Mesenchymal stem cell (in vitro differentiated cells and primary cell): ENCODE measurements around the gene DKKL1.

Source experiments
- DNase-seq: peaks from one replicate; pipeline ENCODE4 v3.0.0-alpha.2; 2013
- H2AFZ ChIP-seq: one replicate; pipeline ENCODE4 v1.6.1; 2013; ENCODE audit warnings: low read depth, mild to moderate bottlenecking, control low read depth, inconsistent platforms, low read length, moderate library complexity
- H2AK5ac ChIP-seq: 2 replicates; pipeline ENCODE4 v1.6.1; 2013; ENCODE audit warnings: low read length, moderate library complexity, mild to moderate bottlenecking, inconsistent platforms; ENCODE audit not compliant: severe bottlenecking
- H2BK120ac ChIP-seq: one replicate; pipeline ENCODE4 v1.6.1; 2013; ENCODE audit warnings: low read depth, mild to moderate bottlenecking, inconsistent platforms, low read length, moderate library complexity
- H2BK12ac ChIP-seq, 2 experiments: one replicate each; pipeline ENCODE4 v1.6.1; 2013; ENCODE audit warnings: inconsistent platforms in 2 of 2, low read length in 2 of 2, mild to moderate bottlenecking in 2 of 2, moderate library complexity in 2 of 2, control low read depth in 1 of 2
- H2BK15ac ChIP-seq: one replicate; pipeline ENCODE4 v1.6.1; 2013; ENCODE audit warnings: mild to moderate bottlenecking, low read depth, inconsistent platforms; ENCODE audit not compliant: poor library complexity, severe bottlenecking
- H2BK5ac ChIP-seq: 2 replicates; pipeline ENCODE4 v1.6.1; 2013; ENCODE audit warnings: low read depth, mild to moderate bottlenecking, low read length, control low read depth, inconsistent platforms; ENCODE audit not compliant: poor library complexity, severe bottlenecking
- H3K14ac ChIP-seq, 2 experiments: one replicate each; pipeline ENCODE4 v1.6.1; 2013; ENCODE audit warnings: inconsistent platforms in 2 of 2, low read length in 2 of 2, control low read depth in 1 of 2, mild to moderate bottlenecking in 1 of 2, moderate library complexity in 1 of 2
- H3K18ac ChIP-seq, 2 experiments: one replicate each; pipeline ENCODE4 v1.6.1; 2013; ENCODE audit warnings: inconsistent platforms in 2 of 2, low read length in 2 of 2, control low read depth in 1 of 2, low read depth in 1 of 2, mild to moderate bottlenecking in 1 of 2
- H3K23ac ChIP-seq, 2 experiments: one replicate each; pipeline ENCODE4 v1.6.1; 2013; ENCODE audit warnings: inconsistent platforms in 2 of 2, low read length in 2 of 2, mild to moderate bottlenecking in 2 of 2, moderate library complexity in 2 of 2, control low read depth in 1 of 2
- H3K27ac ChIP-seq: 2 replicates; pipeline ENCODE4 v1.5.1; 2013; ENCODE audit warnings: mild to moderate bottlenecking, moderate library complexity, low read length, control low read depth, inconsistent platforms; ENCODE audit not compliant: poor library complexity, severe bottlenecking
- H3K27me3 ChIP-seq, 2 experiments: 2 replicates each; pipeline versions ENCODE4 v1.6.1 to v1.7.0; 2013; ENCODE audit warnings: low read length in 2 of 2, mild to moderate bottlenecking in 2 of 2, moderate library complexity in 2 of 2, control low read depth in 1 of 2, inconsistent platforms in 1 of 2; ENCODE audit not compliant: control insufficient read depth in 1 of 2, insufficient read depth in 1 of 2
- H3K36me3 ChIP-seq, 2 experiments: 2 replicates each; pipeline versions ENCODE4 v1.6.1 to v1.7.0; 2013; ENCODE audit warnings: low read length in 2 of 2, control low read depth in 1 of 2, inconsistent platforms in 1 of 2, low read depth in 1 of 2, mild to moderate bottlenecking in 1 of 2; ENCODE audit not compliant: insufficient read depth in 2 of 2, control insufficient read depth in 1 of 2
- H3K4ac ChIP-seq, 2 experiments: one replicate each; pipeline ENCODE4 v1.6.1; 2013; ENCODE audit warnings: inconsistent platforms in 2 of 2, low read length in 2 of 2, mild to moderate bottlenecking in 2 of 2, moderate library complexity in 2 of 2, control low read depth in 1 of 2, low read depth in 1 of 2
- H3K4me1 ChIP-seq: 2 replicates; pipeline ENCODE4 v1.6.1; 2013; ENCODE audit warnings: low read depth, low read length, control low read depth; ENCODE audit not compliant: control insufficient read depth, insufficient read depth
- H3K4me2 ChIP-seq: 2 replicates; pipeline ENCODE4 v1.6.1; 2013; ENCODE audit warnings: low read length, mild to moderate bottlenecking, inconsistent platforms; ENCODE audit not compliant: poor library complexity, severe bottlenecking
- H3K4me3 ChIP-seq, 2 experiments: 2 replicates each; pipeline versions ENCODE4 v1.5.1 to v1.7.0; 2013; ENCODE audit warnings: low read length in 2 of 2, mild to moderate bottlenecking in 2 of 2, control low read depth in 1 of 2, low read depth in 1 of 2; ENCODE audit not compliant: insufficient read depth in 1 of 2
- H3K79me1 ChIP-seq: replicated peaks from 2 replicates; pipeline ENCODE4 v1.6.1; 2013; ENCODE audit warnings: mild to moderate bottlenecking, control low read depth, low read length, inconsistent platforms; ENCODE audit not compliant: poor library complexity, severe bottlenecking
- H3K9ac ChIP-seq: 2 replicates; pipeline ENCODE4 v1.7.0; 2013; ENCODE audit warnings: mild to moderate bottlenecking, low read length, moderate library complexity
- H3K9me3 ChIP-seq: 2 replicates; pipeline ENCODE4 v1.7.0; 2013; ENCODE audit warnings: mild to moderate bottlenecking, low read length; ENCODE audit not compliant: control insufficient read depth
- H4K8ac ChIP-seq: one replicate; pipeline ENCODE4 v1.6.1; 2013; ENCODE audit warnings: inconsistent platforms, mild to moderate bottlenecking, low read length, moderate library complexity
- H4K91ac ChIP-seq: one replicate; pipeline ENCODE4 v1.6.1; 2013; ENCODE audit warnings: mild to moderate bottlenecking, low read length, inconsistent platforms
- WGBS: methylation state at CpG from one replicate; pipeline ENCODE4 v1.1.7; 2013; ENCODE audit warnings: mixed read lengths; 5-methylcytosine and 5-hydroxymethylcytosine counted together

The DKKL1 gene

DNA sequence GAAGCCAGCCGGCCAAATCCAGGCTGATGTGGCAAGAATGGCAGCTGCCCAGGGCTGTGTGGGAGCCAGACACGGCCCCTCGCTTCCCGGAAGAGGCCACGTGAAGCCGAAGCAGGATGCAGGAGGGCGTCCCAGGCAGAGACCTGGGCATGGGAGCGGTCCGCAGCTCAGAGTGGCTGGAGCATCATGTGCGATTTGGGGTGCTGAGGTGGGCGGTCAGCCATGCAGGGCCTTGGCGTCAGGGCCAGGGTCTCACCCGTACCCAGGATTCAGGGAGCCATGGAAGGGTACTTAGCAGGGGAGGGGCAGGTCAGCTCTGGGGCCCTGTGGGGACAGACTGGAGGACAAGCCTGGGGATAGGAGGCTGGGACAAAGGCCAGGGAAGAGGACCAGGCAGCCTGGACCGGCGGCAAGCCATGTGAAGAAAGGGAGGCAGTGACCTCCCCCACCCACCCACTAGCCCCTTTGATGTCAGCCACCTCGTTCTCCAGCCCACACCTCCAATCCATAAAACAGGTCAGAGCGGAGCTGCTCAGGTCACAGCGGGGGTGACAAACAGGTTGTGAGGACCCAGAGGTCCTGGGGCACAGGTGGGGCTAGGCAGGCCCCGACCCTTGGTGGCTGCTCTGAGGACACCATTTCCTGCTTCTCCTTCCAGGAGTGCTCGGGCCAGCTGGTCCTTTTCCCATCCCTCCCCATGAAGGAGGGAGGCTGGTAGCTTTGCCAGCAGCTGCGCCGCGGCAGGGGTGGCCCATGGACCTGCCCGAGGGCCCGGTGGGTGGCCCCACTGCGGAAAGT is 26.7 kb downstream of the DKKL1 start:
- H2BK120ac ChIP-seq: no peak overlapping the region
- H3K9me3 ChIP-seq: no peaks in the 10 kb centered on the region
- WGBS: 74% methylated on average over 26 of the region's 26 CpGs
- no peak overlapping the region for H3K9ac ChIP-seq
- H3K4ac ChIP-seq: no peak overlapping the region
- no peak overlapping the region for H2AFZ ChIP-seq
- H3K4me3 ChIP-seq: no peak overlapping the region
- no peak overlapping the region for H3K18ac ChIP-seq
- no peak overlapping the region for H3K27ac ChIP-seq
- DNase-seq: no peak
- no peaks in the 10 kb centered on the region for H3K79me1 ChIP-seq
- H4K91ac ChIP-seq: no peak overlapping the region
- no peak overlapping the region for H2BK5ac ChIP-seq
- peaks cover 28 to 62% of the 10 kb centered on the region in 2 experiments for H3K27me3 ChIP-seq
- H2BK15ac ChIP-seq: no peak overlapping the region
- no peak overlapping the region for H3K4me2 ChIP-seq
- H3K36me3 ChIP-seq: no peaks in the 10 kb centered on the region
- no peak overlapping the region for H2BK12ac ChIP-seq
- no peak overlapping the region for H4K8ac ChIP-seq
- H3K23ac ChIP-seq: no peak overlapping the region
- peaks cover 1% of the 10 kb centered on the region for H3K4me1 ChIP-seq
- H2AK5ac ChIP-seq: no peak overlapping the region
- no peak overlapping the region for H3K14ac ChIP-seq

DNA sequence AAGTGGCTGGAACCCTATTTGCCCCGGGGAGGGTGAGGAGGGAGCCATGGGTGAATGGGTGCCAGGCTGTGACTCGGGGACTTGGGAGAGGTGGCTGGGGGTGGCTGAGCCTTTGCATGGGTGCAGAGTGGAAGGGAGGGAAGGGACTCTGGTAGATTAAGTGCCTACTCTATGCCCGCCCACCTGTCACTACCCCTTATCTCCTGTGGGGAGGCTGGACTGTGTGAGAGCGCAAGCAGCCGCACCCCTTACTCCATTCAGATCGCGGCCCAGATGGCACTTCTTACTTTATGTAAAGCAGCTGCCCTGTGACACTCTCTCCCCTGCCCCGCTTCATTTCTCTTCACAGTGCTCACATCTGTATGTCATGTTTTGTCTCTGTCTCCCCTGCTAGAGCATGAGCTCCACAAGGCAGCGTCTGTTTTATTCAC is 27.3 kb downstream of the DKKL1 start:
- H2BK15ac ChIP-seq: no peak overlapping the region
- H2BK120ac ChIP-seq: no peak overlapping the region
- no peak overlapping the region for H3K14ac ChIP-seq
- no peak overlapping the region for H3K23ac ChIP-seq
- no peaks in the 10 kb centered on the region for H3K79me1 ChIP-seq
- H3K4me1 ChIP-seq: peaks cover 1% of the 10 kb centered on the region
- H3K27ac ChIP-seq: no peak overlapping the region
- H3K18ac ChIP-seq: no peak overlapping the region
- no peak overlapping the region for H4K91ac ChIP-seq
- H2BK12ac ChIP-seq: no peak overlapping the region
- DNase-seq: no peak
- H4K8ac ChIP-seq: no peak overlapping the region
- WGBS: 73% methylated on average over 9 of the region's 9 CpGs
- H3K4me3 ChIP-seq: no peak overlapping the region
- H3K36me3 ChIP-seq: no peaks in the 10 kb centered on the region
- no peak overlapping the region for H3K4me2 ChIP-seq
- peaks cover 28 to 69% of the 10 kb centered on the region in 2 experiments for H3K27me3 ChIP-seq
- no peak overlapping the region for H2BK5ac ChIP-seq
- H2AK5ac ChIP-seq: no peak overlapping the region
- no peak overlapping the region for H3K9ac ChIP-seq
- no peaks in the 10 kb centered on the region for H3K9me3 ChIP-seq
- no peak overlapping the region for H3K4ac ChIP-seq
- no peak overlapping the region for H2AFZ ChIP-seq

GRCh38 chr19:49391581-49392399 is 28.1 kb downstream of the DKKL1 start:
- peak; percentile 73 for DNase-seq
- H2AFZ ChIP-seq: peak overlapping the region; percentile 5
- peaks cover 28 to 72% of the 10 kb centered on the region in 2 experiments for H3K27me3 ChIP-seq
- H3K4ac ChIP-seq: no peak overlapping the region
- H4K91ac ChIP-seq: no peak overlapping the region
- H2BK120ac ChIP-seq: no peak overlapping the region
- no peak overlapping the region for H4K8ac ChIP-seq
- H3K4me3 ChIP-seq: no peak overlapping the region
- no peak overlapping the region for H3K18ac ChIP-seq
- no peak overlapping the region for H2BK15ac ChIP-seq
- no peak overlapping the region for H3K9ac ChIP-seq
- H3K79me1 ChIP-seq: no peaks in the 10 kb centered on the region
- H3K9me3 ChIP-seq: no peaks in the 10 kb centered on the region
- H2AK5ac ChIP-seq: no peak overlapping the region
- H3K14ac ChIP-seq: no peak overlapping the region
- WGBS: 42% methylated on average over 14 of the region's 14 CpGs
- H2BK12ac ChIP-seq: no peak overlapping the region
- H2BK5ac ChIP-seq: no peak overlapping the region
- H3K4me1 ChIP-seq: peaks cover 1% of the 10 kb centered on the region
- no peak overlapping the region for H3K4me2 ChIP-seq
- no peaks in the 10 kb centered on the region for H3K36me3 ChIP-seq
- no peak overlapping the region for H3K23ac ChIP-seq
- H3K27ac ChIP-seq: no peak overlapping the region

DNA sequence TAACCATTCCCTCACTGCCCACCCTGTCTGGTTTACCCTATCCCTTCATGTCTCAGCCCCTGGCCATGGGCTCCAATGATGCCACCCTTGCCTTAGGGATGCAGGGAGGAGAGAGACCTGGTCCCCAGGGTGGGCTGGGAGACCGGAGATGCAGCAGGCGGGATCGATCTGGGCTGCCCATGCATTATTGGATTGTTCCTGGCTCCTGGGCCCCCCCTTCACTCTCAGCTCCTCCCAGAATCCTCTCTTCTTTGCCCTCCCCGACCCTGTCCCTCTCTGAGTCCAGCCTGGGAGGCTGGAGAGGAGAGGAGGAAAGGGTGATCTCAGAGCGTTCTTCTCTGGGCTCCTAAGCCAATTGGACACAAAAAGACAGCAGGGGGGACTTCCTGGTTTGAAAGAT is 30.2 kb downstream of the DKKL1 start:
- DNase-seq: no peak
- H3K4me1 ChIP-seq: peaks cover 9% of the 10 kb centered on the region
- no peak overlapping the region for H3K4ac ChIP-seq
- no peak overlapping the region for H2AK5ac ChIP-seq
- WGBS: 0% methylated on average over 1 of the region's 5 CpGs
- H2BK5ac ChIP-seq: no peak overlapping the region
- H3K14ac ChIP-seq: no peak overlapping the region
- no peak overlapping the region for H3K4me2 ChIP-seq
- no peak overlapping the region for H2BK120ac ChIP-seq
- H2BK12ac ChIP-seq: no peak overlapping the region
- H3K23ac ChIP-seq: no peak overlapping the region
- H3K9me3 ChIP-seq: no peaks in the 10 kb centered on the region
- no peak overlapping the region for H3K4me3 ChIP-seq
- no peak overlapping the region for H3K27ac ChIP-seq
- no peak overlapping the region for H4K91ac ChIP-seq
- H3K9ac ChIP-seq: no peak overlapping the region
- H3K79me1 ChIP-seq: no peaks in the 10 kb centered on the region
- H3K36me3 ChIP-seq: no peaks in the 10 kb centered on the region
- H2AFZ ChIP-seq: no peak overlapping the region
- no peak overlapping the region for H4K8ac ChIP-seq
- H3K27me3 ChIP-seq: peaks cover 28 to 83% of the 10 kb centered on the region in 2 experiments
- no peak overlapping the region for H3K18ac ChIP-seq
- H2BK15ac ChIP-seq: no peak overlapping the region
